ENCODE results near the gene E4F1.

The E4F1 gene

GRCh38 chr16:2186505-2186904 lies 36.9 kb upstream of the E4F1 start:
- CTCF ChIA-PET: no interaction called here
- TF ChIP-seq CTCF (conservative IDR thresholded peaks at IDR 0.05; ENCODE audit: low read depth): no peak
- no peak overlapping the region for H3K27ac ChIP-seq
- POLR2A ChIA-PET (ENCODE audit: low non-redundant PET): no interaction called here
- no peak for DNase-seq (ENCODE audit: low spot score)

GRCh38 chr16:2187212-2187611 lies 36.2 kb upstream of the E4F1 start:
- no peak for TF ChIP-seq CTCF (conservative IDR thresholded peaks at IDR 0.05; ENCODE audit: low read depth)
- H3K27ac ChIP-seq: no peak overlapping the region
- ChIA-PET POLR2A (ENCODE audit: low non-redundant PET) (no interaction called here), CTCF (interaction anchor here (0.6 kb wide), 1 partner anchor 348 kb away, joined by 3 read pairs; no protein-coding TSS in a partner anchor)
- no peak for DNase-seq (ENCODE audit: low spot score)

- CTCF ChIA-PET: interaction anchor here (0.7 kb wide), 1 partner anchor 361 kb away, joined by 3 read pairs; the partner anchor contains the start of gene FAHD1
- no peak overlapping the region for H3K27ac ChIP-seq
- POLR2A ChIA-PET (ENCODE audit: low non-redundant PET): no interaction called here
- no peak for TF ChIP-seq CTCF (conservative IDR thresholded peaks at IDR 0.05; ENCODE audit: low read depth)
- DNase-seq (ENCODE audit: low spot score): no peak
These were observed 35.0 kb upstream of the E4F1 start for GRCh38 chr16:2188395-2188794.

GRCh38 chr16:2189252-2189893 lies 34.0 kb upstream of the E4F1 start:
- TF ChIP-seq CTCF (conservative IDR thresholded peaks at IDR 0.05; ENCODE audit: low read depth): no peak
- CTCF ChIA-PET: no interaction called here
- no peak overlapping the region for H3K27ac ChIP-seq
- POLR2A ChIA-PET (ENCODE audit: low non-redundant PET): no interaction called here
- no peak for DNase-seq (ENCODE audit: low spot score)

- ChIA-PET CTCF (interaction anchor here (0.5 kb wide), 1 partner anchor 599 kb away, joined by 3 read pairs; no protein-coding TSS in a partner anchor), POLR2A (ENCODE audit: low non-redundant PET) (no interaction called here)
- DNase-seq (ENCODE audit: low spot score): no peak
- TF ChIP-seq CTCF (conservative IDR thresholded peaks at IDR 0.05; ENCODE audit: low read depth): no peak
- H3K27ac ChIP-seq: peak overlapping the region; percentile 10; the same call in 1 of the 2 replicates
These were observed 33.3 kb upstream of the E4F1 start for GRCh38 chr16:2190002-2190658.

- DNase-seq (ENCODE audit: low spot score): no peak
- H3K27ac ChIP-seq: peak overlapping the region; percentile 14
- CTCF ChIA-PET: interaction anchor here (0.5 kb wide), 1 partner anchor 598 kb away, joined by 3 read pairs; no protein-coding TSS in a partner anchor
- POLR2A ChIA-PET (ENCODE audit: low non-redundant PET): no interaction called here
- TF ChIP-seq CTCF (conservative IDR thresholded peaks at IDR 0.05; ENCODE audit: low read depth): no peak
These were observed 32.5 kb upstream of the E4F1 start for GRCh38 chr16:2190659-2191445.
